GM23338 (cell line): Measurements from ENCODE around the gene CDCA4. TPM values are rescaled to one million over a fixed set of nuclear protein-coding genes. Genes with fewer than 3 reads are reported as not detected.

Source experiments
- ATAC-seq: fragments of 200-7000 bp; cut with Tn5 transposase; 3 replicates; pipeline ENCODE4 v1.9.1; 2020
- DNase-seq: peaks from one replicate; pipeline ENCODE4 v3.0.0-alpha.2; 2015; ENCODE audit warnings: low spot score
- H2AFZ ChIP-seq: fragments of 200-600 bp; sonication (generic); 2 replicates; pipeline ENCODE4 v1.8.0; 2016; ENCODE audit warnings: antibody characterized with exemption, mild to moderate bottlenecking, moderate library complexity
- H3F3A ChIP-seq: fragments of 200-600 bp; sonication (generic); replicated peaks from 2 replicates; pipeline ENCODE4 v1.8.0; 2017; ENCODE audit warnings: antibody characterized with exemption, mixed run types, low read depth
- H3K27ac ChIP-seq: fragments of 200-600 bp; sonication (generic); 2 replicates; pipeline ENCODE4 v1.6.1; 2016; ENCODE audit warnings: low read depth
- H3K27me3 ChIP-seq: fragments of 200-600 bp; sonication (generic); 2 replicates; pipeline ENCODE4 v1.8.0; 2016; ENCODE audit warnings: mild to moderate bottlenecking, mixed run types, moderate library complexity; ENCODE audit not compliant: insufficient read depth
- H3K36me3 ChIP-seq: fragments of 200-600 bp; sonication (generic); 2 replicates; pipeline ENCODE4 v1.8.0; 2016; ENCODE audit warnings: mild to moderate bottlenecking; ENCODE audit not compliant: insufficient read depth
- H3K4me1 ChIP-seq: fragments of 200-600 bp; sonication (generic); 2 replicates; pipeline ENCODE4 v1.8.0; 2016; ENCODE audit warnings: mild to moderate bottlenecking, moderate library complexity; ENCODE audit not compliant: insufficient read depth
- H3K4me2 ChIP-seq: fragments of 200-600 bp; sonication (generic); 2 replicates; pipeline ENCODE4 v1.7.1; 2017; ENCODE audit warnings: mixed run types
- H3K4me3 ChIP-seq: fragments of 200-600 bp; sonication (generic); 2 replicates; pipeline ENCODE4 v1.6.1; 2016; ENCODE audit warnings: mixed run types
- H3K79me2 ChIP-seq: fragments of 200-600 bp; sonication (generic); replicated peaks from 2 replicates; pipeline ENCODE4 v1.8.0; 2017; ENCODE audit warnings: mild to moderate bottlenecking; ENCODE audit not compliant: insufficient read depth
- H3K9me2 ChIP-seq: fragments of 200-600 bp; sonication (generic); 2 replicates; pipeline ENCODE4 v1.8.0; 2017; ENCODE audit not compliant: insufficient read depth
- H4K20me1 ChIP-seq: fragments of 200-600 bp; sonication (generic); replicated peaks from 2 replicates; pipeline ENCODE4 v1.8.0; 2017; ENCODE audit warnings: mild to moderate bottlenecking; ENCODE audit not compliant: insufficient read depth
- H3K27ac Mint-ChIP-seq: 2 replicates; pipeline ENCODE4 v1.8.0; 2020; ENCODE audit warnings: inconsistent platforms, mild to moderate bottlenecking, moderate library complexity, mixed read lengths
- H3K27me3 Mint-ChIP-seq: 3 replicates; pipeline ENCODE4 v1.8.0; 2022; ENCODE audit warnings: low read depth, mild to moderate bottlenecking, moderate library complexity, mixed read lengths, inconsistent platforms; ENCODE audit not compliant: insufficient read depth, poor library complexity
- H3K36me3 Mint-ChIP-seq: 3 replicates; pipeline ENCODE4 v1.8.0; 2021; ENCODE audit warnings: low read depth, mild to moderate bottlenecking, inconsistent platforms, moderate library complexity, mixed read lengths
- H3K4me1 Mint-ChIP-seq: 3 replicates; pipeline ENCODE4 v1.8.0; 2020; ENCODE audit warnings: mild to moderate bottlenecking, inconsistent platforms, mixed read lengths
- H3K4me3 Mint-ChIP-seq: 3 replicates; pipeline ENCODE4 v1.8.0; 2021; ENCODE audit warnings: moderate library complexity, mild to moderate bottlenecking, inconsistent platforms, mixed read lengths
- H3K9me3 Mint-ChIP-seq: 3 replicates; pipeline ENCODE4 v1.8.0; 2020; ENCODE audit warnings: moderate library complexity, mild to moderate bottlenecking, inconsistent platforms, mixed read lengths
- CREB1 ChIP-seq: fragments of 250-450 bp; sonication (Bioruptor Pico); IDR thresholded peaks from 2 replicates; pipeline ENCODE4 v1.5.0; 2020; ENCODE audit warnings: low read depth, mild to moderate bottlenecking, moderate library complexity
- EZH2 ChIP-seq: fragments of 200-600 bp; sonication (generic); IDR thresholded peaks from one replicate; pipeline ENCODE4 v1.8.0; 2017; ENCODE audit warnings: antibody characterized with exemption, mild to moderate bottlenecking, low read depth; ENCODE audit not compliant: unreplicated experiment
- EZH2phosphoT487 ChIP-seq: fragments of 200-600 bp; sonication (generic); IDR thresholded peaks from one replicate; pipeline ENCODE4 v1.8.1; 2018; ENCODE audit warnings: antibody characterized with exemption; ENCODE audit not compliant: unreplicated experiment
- NANOG ChIP-seq: IDR thresholded peaks from 2 replicates; pipeline ENCODE4 v1.6.1; 2016; ENCODE audit warnings: antibody characterized with exemption, borderline replicate concordance
- POLR2AphosphoS5 ChIP-seq: IDR thresholded peaks from 2 replicates; pipeline ENCODE4 v1.6.1; 2016; ENCODE audit warnings: antibody characterized with exemption, low read depth
- STAT1 ChIP-seq: IDR thresholded peaks from one replicate; pipeline ENCODE4 v1.6.1; 2016; ENCODE audit warnings: antibody characterized with exemption; ENCODE audit not compliant: unreplicated experiment
- ZNF114 ChIP-seq: fragments of 250-450 bp; sonication (Bioruptor Pico); IDR thresholded peaks from 2 replicates; pipeline ENCODE4 v1.5.0; 2020; ENCODE audit warnings: mild to moderate bottlenecking, moderate library complexity
- ZNF331 ChIP-seq: fragments of 250-450 bp; sonication (Bioruptor Pico); IDR thresholded peaks from 2 replicates; pipeline ENCODE4 v1.5.0; 2020; ENCODE audit warnings: low read depth, mild to moderate bottlenecking, moderate library complexity
- polyA plus RNA-seq: library from polyadenylated mRNA; unstranded; fragments of >200 nt; fragmentation: Nextera tagmentation; extraction: Ambion mirVana; gene quantifications from 2 replicates; pipeline ENCODE4 v1.2.1, GENCODE V29; 2016
- total RNA-seq: library from RNA; depleted of rRNA; stranded (reverse); fragments of >200 nt; shearing (Covaris generic); gene quantifications from 2 replicates; pipeline ENCODE4 v1.2.3, GENCODE V29; 2014
- TF ChIP-seq, protein P1 (sequence below), 2 experiments: fragments of 200-600 bp in 1 of 2; sonication (generic) in 1 of 2; conservative IDR thresholded peaks; 2 replicates each; pipeline versions ENCODE4 v1.5.1 to v1.6.1; 2016 to 2017; ENCODE audit warnings: antibody characterized with exemption in 2 of 2, low read depth in 2 of 2, mild to moderate bottlenecking in 2 of 2, moderate library complexity in 1 of 2
- TF ChIP-seq, protein P2 (sequence below): IDR thresholded peaks from one replicate; pipeline ENCODE4 v1.6.1; 2018; ENCODE audit warnings: antibody characterized with exemption; ENCODE audit not compliant: unreplicated experiment
- TF ChIP-seq, protein P3 (sequence below): IDR thresholded peaks from 2 replicates; pipeline ENCODE4 v1.6.1; 2016; ENCODE audit warnings: antibody characterized with exemption

CDCA4 gene
- total and polyA plus RNA-seq, 2 experiments from 2014 or later: 32.6 to 70.7 TPM

DNA sequence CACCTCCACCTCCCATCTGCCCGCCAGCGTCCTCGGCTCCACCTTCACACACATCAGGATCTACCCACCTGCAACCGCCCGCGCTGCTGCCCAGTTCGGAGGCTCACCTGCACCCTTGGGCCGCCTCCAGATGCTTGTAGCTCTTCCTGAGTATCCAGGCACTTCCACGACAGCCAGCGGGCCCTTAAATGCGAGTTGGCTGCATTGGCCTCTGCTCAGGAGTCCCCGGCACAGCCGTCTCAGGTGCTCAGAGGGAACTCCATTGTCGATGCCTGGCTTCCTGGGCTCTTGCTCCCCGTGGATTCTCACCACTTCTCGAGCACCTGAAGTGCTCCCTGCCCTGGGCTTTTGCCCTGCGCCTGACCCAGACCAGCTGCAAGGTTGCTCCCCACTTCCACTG is 21.9 kb upstream of the CDCA4 start (continued):
- TF ChIP-seq ZNF331 (CRISPR knock-in tag): no peak

DNA sequence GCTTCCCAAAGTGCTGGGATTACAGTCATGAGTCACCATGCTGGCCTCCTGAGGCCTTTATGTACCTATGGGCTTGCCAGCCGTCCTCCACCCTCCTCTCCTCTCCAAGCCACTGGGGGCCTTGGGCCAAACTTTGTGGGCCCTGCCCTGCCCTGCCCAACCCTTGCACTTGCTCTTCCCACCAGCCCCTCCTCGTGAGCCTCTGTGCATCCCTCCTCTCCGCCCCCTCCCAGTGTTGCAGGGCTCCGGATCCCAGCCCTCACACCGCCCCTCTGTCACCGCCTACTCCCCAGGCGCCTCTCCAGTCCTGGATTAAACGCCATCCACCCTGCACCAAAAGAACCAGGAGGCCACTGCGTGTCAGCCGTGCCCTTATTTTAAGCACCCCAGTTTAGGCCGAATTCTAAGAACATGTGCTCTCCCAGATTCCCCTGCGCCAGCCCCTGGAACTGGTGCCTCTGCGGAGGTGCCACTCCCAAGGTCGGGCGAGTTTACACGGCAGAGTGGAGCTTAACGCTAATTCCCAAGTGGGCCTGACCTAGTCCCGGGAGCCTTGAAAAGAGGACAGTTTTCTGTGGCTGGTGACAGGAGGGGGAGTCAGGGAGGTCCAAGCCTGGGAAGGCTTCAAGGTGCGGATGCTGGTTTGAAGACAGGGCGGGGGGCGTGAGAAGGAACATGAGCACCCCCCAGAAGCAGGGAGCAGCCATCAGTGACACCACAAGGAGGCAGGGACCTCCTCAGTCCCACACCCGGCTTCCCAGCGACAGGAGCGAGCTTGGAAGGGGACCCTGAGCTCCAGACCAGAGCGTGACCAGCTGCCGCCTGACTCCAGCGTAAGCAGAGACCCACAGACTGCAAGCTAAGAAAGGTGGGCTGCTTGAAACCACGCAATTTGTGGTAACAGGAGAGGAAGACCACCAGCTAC is 21.2 kb upstream of the CDCA4 start:
- no peaks in the 10 kb centered on the region for H4K20me1 ChIP-seq
- no peak overlapping the region for H3K27ac Mint-ChIP-seq
- TF ChIP-seq EZH2phosphoT487: no peak
- TF ChIP-seq, protein P1, sequence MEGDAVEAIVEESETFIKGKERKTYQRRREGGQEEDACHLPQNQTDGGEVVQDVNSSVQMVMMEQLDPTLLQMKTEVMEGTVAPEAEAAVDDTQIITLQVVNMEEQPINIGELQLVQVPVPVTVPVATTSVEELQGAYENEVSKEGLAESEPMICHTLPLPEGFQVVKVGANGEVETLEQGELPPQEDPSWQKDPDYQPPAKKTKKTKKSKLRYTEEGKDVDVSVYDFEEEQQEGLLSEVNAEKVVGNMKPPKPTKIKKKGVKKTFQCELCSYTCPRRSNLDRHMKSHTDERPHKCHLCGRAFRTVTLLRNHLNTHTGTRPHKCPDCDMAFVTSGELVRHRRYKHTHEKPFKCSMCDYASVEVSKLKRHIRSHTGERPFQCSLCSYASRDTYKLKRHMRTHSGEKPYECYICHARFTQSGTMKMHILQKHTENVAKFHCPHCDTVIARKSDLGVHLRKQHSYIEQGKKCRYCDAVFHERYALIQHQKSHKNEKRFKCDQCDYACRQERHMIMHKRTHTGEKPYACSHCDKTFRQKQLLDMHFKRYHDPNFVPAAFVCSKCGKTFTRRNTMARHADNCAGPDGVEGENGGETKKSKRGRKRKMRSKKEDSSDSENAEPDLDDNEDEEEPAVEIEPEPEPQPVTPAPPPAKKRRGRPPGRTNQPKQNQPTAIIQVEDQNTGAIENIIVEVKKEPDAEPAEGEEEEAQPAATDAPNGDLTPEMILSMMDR (conservative IDR thresholded peaks at IDR 0.05; ENCODE audit: low read depth in 2 of 2): no peak
- no peak for TF ChIP-seq ZNF114 (CRISPR knock-in tag)
- TF ChIP-seq ZNF331 (CRISPR knock-in tag): no peak
- TF ChIP-seq POLR2AphosphoS5: no peak
- no peak for TF ChIP-seq EZH2
- TF ChIP-seq NANOG: no peak
- no peak for TF ChIP-seq CREB1 (CRISPR knock-in tag)
- TF ChIP-seq, protein P2, sequence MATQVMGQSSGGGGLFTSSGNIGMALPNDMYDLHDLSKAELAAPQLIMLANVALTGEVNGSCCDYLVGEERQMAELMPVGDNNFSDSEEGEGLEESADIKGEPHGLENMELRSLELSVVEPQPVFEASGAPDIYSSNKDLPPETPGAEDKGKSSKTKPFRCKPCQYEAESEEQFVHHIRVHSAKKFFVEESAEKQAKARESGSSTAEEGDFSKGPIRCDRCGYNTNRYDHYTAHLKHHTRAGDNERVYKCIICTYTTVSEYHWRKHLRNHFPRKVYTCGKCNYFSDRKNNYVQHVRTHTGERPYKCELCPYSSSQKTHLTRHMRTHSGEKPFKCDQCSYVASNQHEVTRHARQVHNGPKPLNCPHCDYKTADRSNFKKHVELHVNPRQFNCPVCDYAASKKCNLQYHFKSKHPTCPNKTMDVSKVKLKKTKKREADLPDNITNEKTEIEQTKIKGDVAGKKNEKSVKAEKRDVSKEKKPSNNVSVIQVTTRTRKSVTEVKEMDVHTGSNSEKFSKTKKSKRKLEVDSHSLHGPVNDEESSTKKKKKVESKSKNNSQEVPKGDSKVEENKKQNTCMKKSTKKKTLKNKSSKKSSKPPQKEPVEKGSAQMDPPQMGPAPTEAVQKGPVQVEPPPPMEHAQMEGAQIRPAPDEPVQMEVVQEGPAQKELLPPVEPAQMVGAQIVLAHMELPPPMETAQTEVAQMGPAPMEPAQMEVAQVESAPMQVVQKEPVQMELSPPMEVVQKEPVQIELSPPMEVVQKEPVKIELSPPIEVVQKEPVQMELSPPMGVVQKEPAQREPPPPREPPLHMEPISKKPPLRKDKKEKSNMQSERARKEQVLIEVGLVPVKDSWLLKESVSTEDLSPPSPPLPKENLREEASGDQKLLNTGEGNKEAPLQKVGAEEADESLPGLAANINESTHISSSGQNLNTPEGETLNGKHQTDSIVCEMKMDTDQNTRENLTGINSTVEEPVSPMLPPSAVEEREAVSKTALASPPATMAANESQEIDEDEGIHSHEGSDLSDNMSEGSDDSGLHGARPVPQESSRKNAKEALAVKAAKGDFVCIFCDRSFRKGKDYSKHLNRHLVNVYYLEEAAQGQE: no peak
- no peak for TF ChIP-seq STAT1
- TF ChIP-seq, protein P3, sequence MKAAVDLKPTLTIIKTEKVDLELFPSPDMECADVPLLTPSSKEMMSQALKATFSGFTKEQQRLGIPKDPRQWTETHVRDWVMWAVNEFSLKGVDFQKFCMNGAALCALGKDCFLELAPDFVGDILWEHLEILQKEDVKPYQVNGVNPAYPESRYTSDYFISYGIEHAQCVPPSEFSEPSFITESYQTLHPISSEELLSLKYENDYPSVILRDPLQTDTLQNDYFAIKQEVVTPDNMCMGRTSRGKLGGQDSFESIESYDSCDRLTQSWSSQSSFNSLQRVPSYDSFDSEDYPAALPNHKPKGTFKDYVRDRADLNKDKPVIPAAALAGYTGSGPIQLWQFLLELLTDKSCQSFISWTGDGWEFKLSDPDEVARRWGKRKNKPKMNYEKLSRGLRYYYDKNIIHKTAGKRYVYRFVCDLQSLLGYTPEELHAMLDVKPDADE: no peak

More for the DNA sequence above, 21.2 kb upstream of the CDCA4 start:
- Mint-ChIP-seq H3K36me3 (no peaks in the 10 kb centered on the region), H3K4me3 (no peak overlapping the region), H3K4me1 (peaks cover 6% of the 10 kb centered on the region), H3K9me3 (no peaks in the 10 kb centered on the region), H3K27me3 (peaks cover 12% of the 10 kb centered on the region)
- ATAC-seq: no peak
- Histone ChIP-seq H3K27me3 (no peaks in the 10 kb centered on the region), H2AFZ (0 out of 2 replicates have a peak overlapping the region, but pooled peaks have one; percentile 56), H3K27ac (no peak overlapping the region), H3K9me2 (no peaks in the 10 kb centered on the region), H3K79me2 (no peaks in the 10 kb centered on the region), H3K4me1 (no peaks in the 10 kb centered on the region), H3K36me3 (no peaks in the 10 kb centered on the region), H3K4me2 (no peak overlapping the region), H3F3A (no peaks in the 10 kb centered on the region), H3K4me3 (no peak overlapping the region)
- no peak for DNase-seq
